GM21515 (cell line): ENCODE measurements around the gene UST.
"Not testable (repeated sequence)": the region's sequence is repeated elsewhere in the genome, so short reads cannot be mapped to it uniquely, and the experiment has no call there.

Experiments used
- ATAC-seq: cut with Tn5 transposase; IDR thresholded peaks from one replicate; pipeline ENCODE4 v1.9.1; 2021; ENCODE audit not compliant: unreplicated experiment

Gene UST

GRCh38 chr6:148997865-148998264, 251.0 kb downstream of the UST start:
- no peak for ATAC-seq

GRCh38 chr6:148998704-148999103, 251.9 kb downstream of the UST start:
- ATAC-seq = no peak

- no peak for ATAC-seq
Measured at GRCh38 chr6:148999501-148999900, 252.7 kb downstream of the UST start.

GRCh38 chr6:148999929-149000468, 253.2 kb downstream of the UST start:
- ATAC-seq = no peak

- ATAC-seq = no peak
Measured at GRCh38 chr6:149001422-149001821, 254.6 kb downstream of the UST start.

GRCh38 chr6:149003560-149003959, 256.7 kb downstream of the UST start:
- no peak for ATAC-seq

GRCh38 chr6:149004664-149005063, 257.8 kb downstream of the UST start:
- ATAC-seq = no peak

- ATAC-seq = not testable (repeated sequence)
Measured at GRCh38 chr6:149006236-149006635, 259.4 kb downstream of the UST start.

GRCh38 chr6:149006671-149007070, 259.8 kb downstream of the UST start:
- ATAC-seq = no peak

GRCh38 chr6:149007846-149008245, 261.0 kb downstream of the UST start:
- ATAC-seq = no peak

- ATAC-seq = no peak
Measured at GRCh38 chr6:149008741-149009140, 261.9 kb downstream of the UST start.

- no peak for ATAC-seq
Measured at GRCh38 chr6:149012040-149012545, 265.3 kb downstream of the UST start.

GRCh38 chr6:149013586-149014344, 266.9 kb downstream of the UST start:
- ATAC-seq = no peak

- no peak for ATAC-seq
Measured at GRCh38 chr6:149014631-149015534, 268.1 kb downstream of the UST start.

GRCh38 chr6:149015535-149016525, 269.0 kb downstream of the UST start:
- ATAC-seq = no peak

- ATAC-seq = no peak
Measured at GRCh38 chr6:149016716-149017115, 269.9 kb downstream of the UST start.

GRCh38 chr6:149020319-149020718, 273.5 kb downstream of the UST start:
- no peak for ATAC-seq

- no peak for ATAC-seq
Measured at GRCh38 chr6:149024361-149024760, 277.5 kb downstream of the UST start.

GRCh38 chr6:149025061-149025460, 278.2 kb downstream of the UST start:
- no peak for ATAC-seq

- no peak for ATAC-seq
Measured at GRCh38 chr6:149026530-149026942, 279.7 kb downstream of the UST start.
